ENCODE measurements around the gene SGMS1.

Gene SGMS1

GRCh38 chr10:50472914-50473313, 150.8 kb downstream of the SGMS1 start:
- Histone ChIP-seq H3K4me2 (ENCODE audit: low read length) (no peak overlapping the region), H3K36me3 (ENCODE audit: control insufficient read depth, low read length) (no peaks in the 10 kb centered on the region), H3F3A (ENCODE audit: control insufficient read depth, insufficient read depth) (no peaks in the 10 kb centered on the region), H3K79me2 (ENCODE audit: control insufficient read depth, low read length) (no peaks in the 10 kb centered on the region), H3K9me2 (replicated peaks; ENCODE audit: control insufficient read depth, low read length) (no peaks in the 10 kb centered on the region), H3K27ac (ENCODE audit: low read depth, low read length) (no peak overlapping the region), H3K27me3 (ENCODE audit: control insufficient read depth, low read length) (no peaks in the 10 kb centered on the region), H3K4me3 (ENCODE audit: low read length) (no peak overlapping the region), H4K20me1 (ENCODE audit: control insufficient read depth, insufficient read depth, low read depth, low read length) (no peaks in the 10 kb centered on the region), H3K4me1 (ENCODE audit: control insufficient read depth, low read length) (peaks cover 19% of the 10 kb centered on the region), H3K9me3 (ENCODE audit: control insufficient read depth, insufficient read depth, low read length) (peaks cover 11% of the 10 kb centered on the region; the same call in 1 of the 2 replicates)
- no peak for TF ChIP-seq EZH2phosphoT487 (IDR thresholded peaks at IDR 0.05; ENCODE audit: borderline replicate concordance, low read length)
- TF ChIP-seq, protein P1, sequence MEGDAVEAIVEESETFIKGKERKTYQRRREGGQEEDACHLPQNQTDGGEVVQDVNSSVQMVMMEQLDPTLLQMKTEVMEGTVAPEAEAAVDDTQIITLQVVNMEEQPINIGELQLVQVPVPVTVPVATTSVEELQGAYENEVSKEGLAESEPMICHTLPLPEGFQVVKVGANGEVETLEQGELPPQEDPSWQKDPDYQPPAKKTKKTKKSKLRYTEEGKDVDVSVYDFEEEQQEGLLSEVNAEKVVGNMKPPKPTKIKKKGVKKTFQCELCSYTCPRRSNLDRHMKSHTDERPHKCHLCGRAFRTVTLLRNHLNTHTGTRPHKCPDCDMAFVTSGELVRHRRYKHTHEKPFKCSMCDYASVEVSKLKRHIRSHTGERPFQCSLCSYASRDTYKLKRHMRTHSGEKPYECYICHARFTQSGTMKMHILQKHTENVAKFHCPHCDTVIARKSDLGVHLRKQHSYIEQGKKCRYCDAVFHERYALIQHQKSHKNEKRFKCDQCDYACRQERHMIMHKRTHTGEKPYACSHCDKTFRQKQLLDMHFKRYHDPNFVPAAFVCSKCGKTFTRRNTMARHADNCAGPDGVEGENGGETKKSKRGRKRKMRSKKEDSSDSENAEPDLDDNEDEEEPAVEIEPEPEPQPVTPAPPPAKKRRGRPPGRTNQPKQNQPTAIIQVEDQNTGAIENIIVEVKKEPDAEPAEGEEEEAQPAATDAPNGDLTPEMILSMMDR (IDR thresholded peaks at IDR 0.05; ENCODE audit: low read depth, low read length, poor library complexity, severe bottlenecking) = no peak

GRCh38 chr10:50471583-50471975, 152.2 kb downstream of the SGMS1 start:
- Histone ChIP-seq H4K20me1 (ENCODE audit: control insufficient read depth, insufficient read depth, low read depth, low read length) (no peaks in the 10 kb centered on the region), H3K4me3 (ENCODE audit: low read length) (no peak overlapping the region)
- TF ChIP-seq, protein P1 (IDR thresholded peaks at IDR 0.05; ENCODE audit: low read depth, low read length, poor library complexity, severe bottlenecking) = no peak
- TF ChIP-seq EZH2phosphoT487 (IDR thresholded peaks at IDR 0.05; ENCODE audit: borderline replicate concordance, low read length) = no peak

GRCh38 chr10:50470798-50471582, 152.8 kb downstream of the SGMS1 start:
- peak overlapping the region; percentile 10; the same call in 1 of the 2 replicates for H3K4me2 ChIP-seq (ENCODE audit: low read length)
- no peaks in the 10 kb centered on the region for H3F3A ChIP-seq (ENCODE audit: control insufficient read depth, insufficient read depth)
- H3K9me3 ChIP-seq (ENCODE audit: control insufficient read depth, insufficient read depth, low read length) = no peaks in the 10 kb centered on the region
- no peak overlapping the region for H3K4me3 ChIP-seq (ENCODE audit: low read length)
- no peaks in the 10 kb centered on the region for H4K20me1 ChIP-seq (ENCODE audit: control insufficient read depth, insufficient read depth, low read depth, low read length)
- H3K9me2 ChIP-seq (replicated peaks; ENCODE audit: control insufficient read depth, low read length) = no peaks in the 10 kb centered on the region
- no peak overlapping the region for H3K27ac ChIP-seq (ENCODE audit: low read depth, low read length)
- no peak for TF ChIP-seq EZH2phosphoT487 (IDR thresholded peaks at IDR 0.05; ENCODE audit: borderline replicate concordance, low read length)
- TF ChIP-seq, protein P1 (IDR thresholded peaks at IDR 0.05; ENCODE audit: low read depth, low read length, poor library complexity, severe bottlenecking) = no peak
- no peaks in the 10 kb centered on the region for H3K79me2 ChIP-seq (ENCODE audit: control insufficient read depth, low read length)
- no peaks in the 10 kb centered on the region for H3K27me3 ChIP-seq (ENCODE audit: control insufficient read depth, low read length)
- H3K36me3 ChIP-seq (ENCODE audit: control insufficient read depth, low read length) = no peaks in the 10 kb centered on the region
- H3K4me1 ChIP-seq (ENCODE audit: control insufficient read depth, low read length) = peaks cover 33% of the 10 kb centered on the region

More at GRCh38 chr10:50471583-50471975, 152.2 kb downstream of the SGMS1 start:
- Histone ChIP-seq H3F3A (ENCODE audit: control insufficient read depth, insufficient read depth) (no peaks in the 10 kb centered on the region), H3K79me2 (ENCODE audit: control insufficient read depth, low read length) (no peaks in the 10 kb centered on the region), H3K36me3 (ENCODE audit: control insufficient read depth, low read length) (no peaks in the 10 kb centered on the region), H3K27me3 (ENCODE audit: control insufficient read depth, low read length) (no peaks in the 10 kb centered on the region), H3K27ac (ENCODE audit: low read depth, low read length) (no peak overlapping the region), H3K9me3 (ENCODE audit: control insufficient read depth, insufficient read depth, low read length) (peaks cover 2% of the 10 kb centered on the region; the same call in 1 of the 2 replicates), H3K4me2 (ENCODE audit: low read length) (no peak overlapping the region), H3K4me1 (ENCODE audit: control insufficient read depth, low read length) (peaks cover 29% of the 10 kb centered on the region), H3K9me2 (replicated peaks; ENCODE audit: control insufficient read depth, low read length) (no peaks in the 10 kb centered on the region)

Measured in DOHH2 (cell line).